Measurements from ENCODE around the gene GEMIN5. TPM values are rescaled to one million over a fixed set of nuclear protein-coding genes. Genes with fewer than 3 reads are reported as not detected.
"Not testable (repeated sequence)": the region's sequence is repeated elsewhere in the genome, so short reads cannot be mapped to it uniquely, and the experiment has no call there.

The GEMIN5 gene
- total and polyA plus RNA-seq, 10 donors, result 3.2 to 16.1 (median 13.8) TPM

DNA sequence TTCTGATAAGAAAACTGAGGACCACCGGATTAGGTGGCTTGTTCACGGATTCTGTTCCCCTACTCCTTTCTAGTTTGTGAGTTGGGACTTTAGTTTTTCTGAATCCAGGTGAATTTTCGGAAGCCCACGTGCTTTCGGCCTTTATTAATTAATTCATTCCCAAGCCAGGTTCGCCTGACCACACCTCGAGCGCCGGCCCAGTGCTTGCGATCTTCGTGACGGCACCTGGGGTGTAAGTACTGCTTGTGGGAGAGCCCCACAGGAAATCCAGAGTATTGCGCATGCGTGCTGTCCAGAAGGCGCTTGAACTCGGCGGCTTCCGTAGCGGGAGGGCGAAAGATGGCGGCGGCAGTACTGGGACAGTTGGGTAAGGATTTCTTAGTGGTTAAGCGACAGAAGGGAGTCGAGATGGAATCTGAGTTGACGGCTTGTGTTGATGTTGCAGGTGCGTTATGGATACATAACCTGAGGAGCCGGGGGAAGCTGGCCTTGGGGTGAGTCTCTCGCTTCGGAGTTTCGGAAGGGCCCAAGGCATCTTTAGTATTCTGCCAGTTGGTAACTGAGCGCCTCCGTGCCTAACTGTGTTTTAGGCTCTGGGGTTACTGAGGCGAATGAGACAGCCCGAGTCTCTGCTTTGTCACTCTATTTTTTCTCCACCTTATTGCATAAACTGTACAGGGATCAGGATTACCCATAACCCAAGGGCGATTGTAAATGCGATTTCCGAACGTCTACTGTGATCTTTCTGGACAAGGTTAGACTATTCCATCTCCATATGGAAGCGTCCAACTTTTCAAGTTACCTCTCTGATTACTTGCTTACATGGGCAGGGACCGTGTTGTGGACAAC, 3.0 kb upstream of the GEMIN5 start, which contains the start of gene MRPL22:
Gene MRPL22 (plus strand): TSS at position 302 of the 849 bp plus-strand sequence. CDS start 38 bp downstream, at position 340.
- Histone ChIP-seq H3K36me3 (peaks cover 0 to 23% (median 3%) of the 10 kb centered on the region in 6 donors), H3K4me3 (peak within 1 kb of the TSS; percentile 46 to 88 (median 75)), H3K9me3 (no peaks in the 10 kb centered on the region), H3K27ac (peak within 1 kb of the TSS; percentile 77 to 88 (median 83)), H3K27me3 (replicated peaks in 1 of 7) (no peaks in the 10 kb centered on the region), H3K4me1 (peaks cover 28 to 91% (median 68%) of the 10 kb centered on the region in 6 donors)
- WGBS, 5 donors, result 1 to 2% (median 1%) methylated on average over 40 of the region's 40 CpGs
- TF ChIP-seq, protein P1, sequence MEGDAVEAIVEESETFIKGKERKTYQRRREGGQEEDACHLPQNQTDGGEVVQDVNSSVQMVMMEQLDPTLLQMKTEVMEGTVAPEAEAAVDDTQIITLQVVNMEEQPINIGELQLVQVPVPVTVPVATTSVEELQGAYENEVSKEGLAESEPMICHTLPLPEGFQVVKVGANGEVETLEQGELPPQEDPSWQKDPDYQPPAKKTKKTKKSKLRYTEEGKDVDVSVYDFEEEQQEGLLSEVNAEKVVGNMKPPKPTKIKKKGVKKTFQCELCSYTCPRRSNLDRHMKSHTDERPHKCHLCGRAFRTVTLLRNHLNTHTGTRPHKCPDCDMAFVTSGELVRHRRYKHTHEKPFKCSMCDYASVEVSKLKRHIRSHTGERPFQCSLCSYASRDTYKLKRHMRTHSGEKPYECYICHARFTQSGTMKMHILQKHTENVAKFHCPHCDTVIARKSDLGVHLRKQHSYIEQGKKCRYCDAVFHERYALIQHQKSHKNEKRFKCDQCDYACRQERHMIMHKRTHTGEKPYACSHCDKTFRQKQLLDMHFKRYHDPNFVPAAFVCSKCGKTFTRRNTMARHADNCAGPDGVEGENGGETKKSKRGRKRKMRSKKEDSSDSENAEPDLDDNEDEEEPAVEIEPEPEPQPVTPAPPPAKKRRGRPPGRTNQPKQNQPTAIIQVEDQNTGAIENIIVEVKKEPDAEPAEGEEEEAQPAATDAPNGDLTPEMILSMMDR (IDR thresholded peaks at IDR 0.05 in 8 of 11, conservative IDR thresholded peaks at IDR 0.05 in 3 of 11), result peak in 6 of 11 experiments; percentile 18 to 58 (median 34)
- TF ChIP-seq POLR2A (IDR thresholded peaks at IDR 0.05) (peak in 1 of 3 donors; percentile 36), POLR2AphosphoS5 (IDR thresholded peaks at IDR 0.05) (peak; percentile 82 to 96 (median 94))
- DNase-seq, result peak; percentile 97
- intact Hi-C loops (cut with DNase I; ENCODE audit: low total_unique reads), result no loop called here

DNA sequence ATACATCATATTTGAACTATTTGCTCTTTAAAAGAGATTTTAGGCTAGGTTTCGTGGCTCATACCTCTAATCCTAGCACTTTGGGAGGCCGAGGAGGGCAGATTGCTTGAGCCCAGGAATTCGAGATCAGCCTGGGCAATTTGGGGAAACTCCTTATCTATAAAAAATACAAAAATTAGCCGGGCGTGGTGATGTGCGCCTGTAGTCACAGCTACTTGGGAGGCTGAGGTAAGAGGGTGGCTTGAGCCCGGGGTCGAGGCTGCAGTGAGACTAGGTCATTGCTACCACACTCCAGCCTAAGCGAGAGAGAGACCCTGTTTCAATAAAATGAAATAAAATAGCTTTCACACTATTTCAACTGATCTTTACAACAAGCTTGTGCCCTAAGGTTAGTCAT, 2.4 kb upstream of the GEMIN5 start:
- Histone ChIP-seq H3K27me3 (replicated peaks in 1 of 7) (no peaks in the 10 kb centered on the region), H3K4me3 (peak overlapping the region in 6 of 8 donors; percentile 69 to 88 (median 75)), H3K9me3 (no peaks in the 10 kb centered on the region), H3K4me1 (peaks cover 28 to 91% (median 62%) of the 10 kb centered on the region in 6 donors), H3K36me3 (peaks cover 0 to 28% (median 6%) of the 10 kb centered on the region in 6 donors), H3K27ac (peak overlapping the region; percentile 77 to 88 (median 83))
- intact Hi-C loops (cut with DNase I; ENCODE audit: low total_unique reads), result no loop called here
- TF ChIP-seq POLR2AphosphoS5 (IDR thresholded peaks at IDR 0.05) (no peak), POLR2A (IDR thresholded peaks at IDR 0.05) (no peak)
- TF ChIP-seq, protein P1 (IDR thresholded peaks at IDR 0.05 in 8 of 11, conservative IDR thresholded peaks at IDR 0.05 in 3 of 11), result no peak
- peak; percentile 73 for DNase-seq
- WGBS, 5 donors, result 79 to 90% (median 84%) methylated on average over 9 of the region's 9 CpGs

DNA sequence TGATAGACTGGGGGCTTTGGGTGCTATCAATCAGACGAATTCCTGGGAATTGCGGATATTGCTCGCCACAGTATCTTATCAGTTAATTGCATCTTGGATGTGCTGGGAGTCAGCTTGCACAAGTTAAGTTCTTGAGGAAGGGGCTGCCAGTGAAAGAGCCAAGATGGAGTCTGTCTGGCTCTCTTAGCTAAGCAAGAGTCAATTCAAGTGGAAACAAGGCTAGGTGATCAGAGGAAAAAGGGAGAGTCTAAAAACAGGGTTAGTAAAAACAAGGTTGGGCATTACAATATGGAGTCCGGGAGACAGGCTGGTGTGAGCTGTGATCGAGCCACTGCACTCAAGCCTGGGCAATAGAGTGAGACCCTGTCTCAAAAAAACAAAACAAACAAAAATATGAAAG, 1.4 kb upstream of the GEMIN5 start:
- not testable (repeated sequence) for H3K4me3 ChIP-seq; H3K27me3 ChIP-seq (replicated peaks in 1 of 7); H3K9me3 ChIP-seq; H3K27ac ChIP-seq; DNase-seq
- intact Hi-C loops (cut with DNase I; ENCODE audit: low total_unique reads), result loop anchor here (10.0 kb wide), 1 partner anchor 75 kb away; no protein-coding TSS in a partner anchor
- Histone ChIP-seq H3K36me3 (peaks cover 0 to 30% (median 7%) of the 10 kb centered on the region in 6 donors), H3K4me1 (peaks cover 28 to 86% (median 56%) of the 10 kb centered on the region in 6 donors)
- WGBS, 5 donors, result 93 to 98% (median 95%) methylated on average over 5 of the region's 5 CpGs

DNA sequence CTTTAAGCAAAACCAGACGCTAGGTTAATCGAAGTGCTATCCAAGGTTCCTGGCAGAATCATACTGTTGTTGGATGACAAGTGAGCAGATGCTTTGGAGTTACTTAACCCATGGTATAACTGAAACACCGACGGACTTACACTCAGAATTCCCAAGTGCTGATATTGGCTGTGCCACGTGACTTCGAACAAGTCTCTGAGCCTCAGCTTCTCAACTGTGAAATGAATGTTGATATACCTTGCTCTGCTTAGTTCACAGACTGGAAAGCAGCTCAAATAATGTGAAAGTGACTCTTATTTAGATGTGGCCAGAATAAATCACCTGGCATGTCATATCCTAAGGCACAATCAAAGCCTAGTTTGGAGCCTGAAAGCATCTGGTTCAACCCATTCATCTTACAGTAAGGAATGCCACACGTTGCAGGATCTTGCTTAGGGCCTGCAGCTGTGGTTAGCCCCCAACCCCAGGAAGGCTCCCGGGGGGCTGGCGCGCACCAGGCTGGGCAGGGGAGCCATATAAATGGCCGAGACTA, 759 bp downstream of the GEMIN5 start:
- WGBS, 5 donors, result 26 to 38% (median 34%) methylated on average over 10 to 11 of the region's 11 CpGs
- H3K9me3 ChIP-seq, result no peaks in the 10 kb centered on the region
- H3K27ac ChIP-seq, result peak overlapping the region in 7 of 8 donors; percentile 51 to 83 (median 73)
- no peak for DNase-seq
- peaks cover 22 to 65% (median 40%) of the 10 kb centered on the region in 6 donors for H3K4me1 ChIP-seq
- peak overlapping the region; percentile 61 to 97 (median 84) for H3K4me3 ChIP-seq
- H3K27me3 ChIP-seq (replicated peaks in 1 of 7), result no peaks in the 10 kb centered on the region
- H3K36me3 ChIP-seq, result peaks cover 0 to 37% (median 7%) of the 10 kb centered on the region in 6 donors
- TF ChIP-seq, protein P1 (IDR thresholded peaks at IDR 0.05 in 8 of 11, conservative IDR thresholded peaks at IDR 0.05 in 3 of 11), result no peak
- TF ChIP-seq POLR2AphosphoS5 (IDR thresholded peaks at IDR 0.05), result no peak
- TF ChIP-seq POLR2A (IDR thresholded peaks at IDR 0.05), result no peak
- intact Hi-C loops (cut with DNase I; ENCODE audit: low total_unique reads), result loop anchor here (10.0 kb wide), 1 partner anchor 72 kb away; no protein-coding TSS in a partner anchor
